Loucy (cell line): ENCODE data around the gene KLF18.

Source experiments
- H2AFZ ChIP-seq: fragments of 200-600 bp; sonication (generic); 2 replicates; pipeline ENCODE4 v1.6.0; 2016; ENCODE audit warnings: antibody characterized with exemption, mild to moderate bottlenecking, low read length, moderate library complexity
- H3F3A ChIP-seq: fragments of 200-600 bp; 2 replicates; pipeline ENCODE4 v1.6.0; 2016; ENCODE audit warnings: antibody characterized with exemption, low read depth, mild to moderate bottlenecking
- H3K27me3 ChIP-seq: fragments of 200-600 bp; sonication (generic); 2 replicates; pipeline ENCODE4 v1.6.1; 2014; ENCODE audit warnings: low read length, mild to moderate bottlenecking; ENCODE audit not compliant: insufficient read depth, poor library complexity, severe bottlenecking
- H3K36me3 ChIP-seq: fragments of 200-600 bp; sonication (generic); 2 replicates; pipeline ENCODE4 v1.6.1; 2016; ENCODE audit warnings: low read length; ENCODE audit not compliant: insufficient read depth
- H3K4me1 ChIP-seq: fragments of 200-600 bp; sonication (generic); 2 replicates; pipeline ENCODE4 v1.5.1; 2014; ENCODE audit warnings: low read length, mild to moderate bottlenecking; ENCODE audit not compliant: insufficient read depth, poor library complexity, severe bottlenecking
- H3K4me2 ChIP-seq: fragments of 200-600 bp; sonication (generic); 2 replicates; pipeline ENCODE4 v1.6.0; 2014; ENCODE audit warnings: antibody characterized with exemption, low read length, low read depth, mild to moderate bottlenecking; ENCODE audit not compliant: poor library complexity, severe bottlenecking
- H3K4me3 ChIP-seq: fragments of 200-600 bp; sonication (generic); 2 replicates; pipeline ENCODE4 v1.5.1; 2014; ENCODE audit warnings: low read length, mild to moderate bottlenecking, mixed read lengths; ENCODE audit not compliant: poor library complexity, severe bottlenecking
- H3K79me2 ChIP-seq: fragments of 200-600 bp; sonication (generic); 2 replicates; pipeline ENCODE4 v1.6.1; 2014; ENCODE audit warnings: low read length; ENCODE audit not compliant: insufficient read depth
- H3K9ac ChIP-seq: fragments of 200-600 bp; sonication (generic); 2 replicates; pipeline ENCODE4 v1.6.0; 2014; ENCODE audit warnings: mild to moderate bottlenecking, low read depth, low read length, moderate library complexity; ENCODE audit not compliant: poor library complexity, severe bottlenecking
- H3K9me2 ChIP-seq: fragments of 200-600 bp; sonication (generic); replicated peaks from 2 replicates; pipeline ENCODE4 v1.6.1; 2016; ENCODE audit warnings: low read depth, low read length, mixed read lengths
- H3K9me3 ChIP-seq: fragments of 200-600 bp; sonication (generic); 2 replicates; pipeline ENCODE4 v1.6.1; 2014; ENCODE audit warnings: mild to moderate bottlenecking, antibody characterized with exemption, low read length, low read depth; ENCODE audit not compliant: insufficient read depth
- H4K20me1 ChIP-seq: fragments of 200-600 bp; sonication (generic); 2 replicates; pipeline ENCODE4 v1.6.0; 2014; ENCODE audit warnings: antibody characterized with exemption, low read length, mild to moderate bottlenecking; ENCODE audit not compliant: insufficient read depth, poor library complexity, severe bottlenecking
- CTCF ChIP-seq: fragments of 200-600 bp; sonication (generic); conservative IDR thresholded peaks from 2 replicates; pipeline ENCODE4 v1.5.1; 2014; ENCODE audit warnings: mild to moderate bottlenecking, antibody characterized with exemption, low read length
- EZH2phosphoT487 ChIP-seq: fragments of 200-600 bp; IDR thresholded peaks from 2 replicates; pipeline ENCODE4 v1.6.1; 2018; ENCODE audit warnings: antibody characterized with exemption, mild to moderate bottlenecking, moderate library complexity, borderline replicate concordance

The KLF18 gene

GRCh38 chr1:44110916-44111315, 30.5 kb downstream of the KLF18 start:
- Histone ChIP-seq H3K9me3 (no peaks in the 10 kb centered on the region), H3K9me2 (no peaks in the 10 kb centered on the region), H2AFZ (no peak overlapping the region), H3K9ac (no peak overlapping the region), H3F3A (no peaks in the 10 kb centered on the region), H3K4me2 (no peak overlapping the region), H3K4me1 (peaks cover 3% of the 10 kb centered on the region), H3K79me2 (no peaks in the 10 kb centered on the region), H3K4me3 (no peak overlapping the region), H3K36me3 (no peaks in the 10 kb centered on the region), H4K20me1 (no peaks in the 10 kb centered on the region), H3K27me3 (no peaks in the 10 kb centered on the region)
- no peak for TF ChIP-seq EZH2phosphoT487
- TF ChIP-seq CTCF = no peak

GRCh38 chr1:44108971-44109370, 32.5 kb downstream of the KLF18 start:
- no peak overlapping the region for H3K4me3 ChIP-seq
- H3F3A ChIP-seq = no peaks in the 10 kb centered on the region
- no peaks in the 10 kb centered on the region for H3K27me3 ChIP-seq
- H3K9ac ChIP-seq = no peak overlapping the region
- no peaks in the 10 kb centered on the region for H3K9me2 ChIP-seq
- no peaks in the 10 kb centered on the region for H3K79me2 ChIP-seq
- no peak for TF ChIP-seq CTCF
- no peak for TF ChIP-seq EZH2phosphoT487
- no peak overlapping the region for H3K4me2 ChIP-seq
- H2AFZ ChIP-seq = no peak overlapping the region
- H3K9me3 ChIP-seq = no peaks in the 10 kb centered on the region
- H3K4me1 ChIP-seq = peaks cover 3% of the 10 kb centered on the region
- no peaks in the 10 kb centered on the region for H4K20me1 ChIP-seq
- H3K36me3 ChIP-seq = no peaks in the 10 kb centered on the region

GRCh38 chr1:44108241-44108640, 33.2 kb downstream of the KLF18 start:
- Histone ChIP-seq H3K4me2 (no peak overlapping the region), H3K36me3 (no peaks in the 10 kb centered on the region), H2AFZ (no peak overlapping the region)

More at GRCh38 chr1:44108241-44108640, 33.2 kb downstream of the KLF18 start:
- H3K79me2 ChIP-seq = no peaks in the 10 kb centered on the region
- no peaks in the 10 kb centered on the region for H3F3A ChIP-seq
- H3K27me3 ChIP-seq = no peaks in the 10 kb centered on the region
- no peaks in the 10 kb centered on the region for H4K20me1 ChIP-seq
- H3K4me1 ChIP-seq = no peaks in the 10 kb centered on the region
- TF ChIP-seq EZH2phosphoT487 (no peak), CTCF (no peak)
- no peaks in the 10 kb centered on the region for H3K9me2 ChIP-seq
- no peak overlapping the region for H3K9ac ChIP-seq
- H3K4me3 ChIP-seq = no peak overlapping the region
- H3K9me3 ChIP-seq = no peaks in the 10 kb centered on the region
